Upper lobe of left lung (tissue), 6 donors: ENCODE data around the gene HLA-C. TPM values are rescaled to one million over a fixed set of nuclear protein-coding genes. Genes with fewer than 3 reads are reported as not detected.
"Not testable (repeated sequence)": the region's sequence is repeated elsewhere in the genome, so short reads cannot be mapped to it uniquely, and the experiment has no call there.

Experiments used
- ATAC-seq, 2 donors: fragments of 200-7000 bp; cut with Tn5 transposase; one replicate each; pipeline ENCODE4 v1.9.1; 2022; ENCODE audit warnings: mild to moderate bottlenecking in 2 of 2, moderate library complexity in 2 of 2; ENCODE audit not compliant: low FRiP score in 2 of 2
- DNase-seq, 2 donors: peaks; one replicate each; pipeline ENCODE4 v3.0.0-alpha.2; 2019 to 2020
- H3K27ac ChIP-seq, 4 donors: fragments of 200-600 bp; sonication (generic); one replicate each; pipeline ENCODE4 v1.5.1; 2016 to 2019
- H3K27me3 ChIP-seq, 4 donors: fragments of 200-600 bp; sonication (generic); one replicate each; pipeline ENCODE4 v1.5.1; 2017 to 2019
- H3K36me3 ChIP-seq, 4 donors: fragments of 200-600 bp; sonication (generic); one replicate each; pipeline ENCODE4 v1.5.1; 2016 to 2019
- H3K4me1 ChIP-seq, 4 donors: fragments of 200-600 bp; sonication (generic); one replicate each; pipeline ENCODE4 v1.5.1; 2018 to 2019
- H3K4me3 ChIP-seq, 4 donors: fragments of 200-600 bp; sonication (generic); one replicate each; pipeline ENCODE4 v1.5.1; 2017 to 2019; ENCODE audit warnings: mild to moderate bottlenecking in 2 of 4, moderate library complexity in 1 of 4
- H3K9me3 ChIP-seq, 4 donors: fragments of 200-600 bp; sonication (generic); one replicate each; pipeline ENCODE4 v1.5.1; 2018 to 2019
- EP300 ChIP-seq, 4 donors: sonication (generic); formaldehyde crosslinking; IDR thresholded peaks; one replicate each; pipeline ENCODE4 v1.5.1; 2017; ENCODE audit warnings: antibody characterized with exemption in 4 of 4, control low read depth in 2 of 4
- POLR2A ChIP-seq, 4 donors: fragments of 450-650 bp; IDR thresholded peaks; one replicate each; pipeline ENCODE4 v1.5.1; 2016 to 2017; ENCODE audit warnings: antibody characterized with exemption in 4 of 4, mild to moderate bottlenecking in 2 of 4
- POLR2AphosphoS5 ChIP-seq, 2 donors: sonication (generic); formaldehyde crosslinking; IDR thresholded peaks; one replicate each; pipeline ENCODE4 v1.5.1; 2017; ENCODE audit warnings: antibody characterized with exemption in 2 of 2
- WGBS, 2 donors: methylation state at CpG; one replicate each; pipeline ENCODE4 v1.1.5; 2017 to 2018; 5-methylcytosine and 5-hydroxymethylcytosine counted together
- total RNA-seq, 6 donors: library from RNA; depleted of rRNA in 4 of 6; stranded (reverse); fragments of >200 nt in 4 of 6; gene quantifications; one replicate each; pipeline versions ENCODE4 v1.1.0 to v1.2.1, GENCODE V29; 2016 to 2021
- TF ChIP-seq, protein P1 (sequence below), 6 experiments: fragments of 450-650 bp in 4 of 6; fragments of 200-600 bp in 2 of 6; sonication (generic) in 2 of 6; IDR thresholded peaks; one replicate each; pipeline ENCODE4 v1.5.1; 2016 to 2019; ENCODE audit warnings: antibody characterized with exemption in 6 of 6
- donor health status: DM: no; HTN: no; CAD: no; lungs with moderate emphysema.
- donor health status: DM: no; HTN: yes; CAD: no; lungs with severe emphysema.

The HLA-C gene
- total RNA-seq, 6 donors from 2014 or later: 752 to 1,434 (median 1,132) TPM

DNA sequence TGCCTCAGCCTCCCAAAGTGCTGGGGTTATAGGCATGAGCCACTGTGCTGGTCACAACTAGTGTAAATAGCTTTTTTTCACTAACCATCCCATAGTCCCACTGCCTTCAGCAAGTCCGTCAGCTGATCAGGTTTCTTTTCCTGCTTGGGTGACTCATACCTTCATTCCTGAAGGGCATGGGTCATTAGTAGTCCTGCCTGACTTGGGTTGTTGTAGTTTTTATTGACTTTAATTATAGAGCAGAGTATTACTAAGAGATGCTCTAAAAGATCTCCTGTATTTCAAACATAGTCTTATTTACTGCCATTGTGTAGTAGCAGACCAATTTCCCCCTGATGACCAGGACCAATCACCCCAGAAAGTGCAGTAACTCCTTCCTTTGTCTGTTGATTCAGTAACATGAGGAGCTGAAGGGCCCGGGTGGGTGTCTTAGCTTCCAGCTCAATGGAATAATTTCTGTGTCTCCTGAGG lies 25.8 kb downstream of the HLA-C start:
- H3K4me1 ChIP-seq: no peaks in the 10 kb centered on the region
- H3K27ac ChIP-seq: no peak overlapping the region
- no peaks in the 10 kb centered on the region for H3K9me3 ChIP-seq
- 55 to 56% methylated on average over 2 of the region's 2 CpGs for WGBS, 2 donors
- DNase-seq: no peak
- ATAC-seq: no peak
- TF ChIP-seq, protein P1, sequence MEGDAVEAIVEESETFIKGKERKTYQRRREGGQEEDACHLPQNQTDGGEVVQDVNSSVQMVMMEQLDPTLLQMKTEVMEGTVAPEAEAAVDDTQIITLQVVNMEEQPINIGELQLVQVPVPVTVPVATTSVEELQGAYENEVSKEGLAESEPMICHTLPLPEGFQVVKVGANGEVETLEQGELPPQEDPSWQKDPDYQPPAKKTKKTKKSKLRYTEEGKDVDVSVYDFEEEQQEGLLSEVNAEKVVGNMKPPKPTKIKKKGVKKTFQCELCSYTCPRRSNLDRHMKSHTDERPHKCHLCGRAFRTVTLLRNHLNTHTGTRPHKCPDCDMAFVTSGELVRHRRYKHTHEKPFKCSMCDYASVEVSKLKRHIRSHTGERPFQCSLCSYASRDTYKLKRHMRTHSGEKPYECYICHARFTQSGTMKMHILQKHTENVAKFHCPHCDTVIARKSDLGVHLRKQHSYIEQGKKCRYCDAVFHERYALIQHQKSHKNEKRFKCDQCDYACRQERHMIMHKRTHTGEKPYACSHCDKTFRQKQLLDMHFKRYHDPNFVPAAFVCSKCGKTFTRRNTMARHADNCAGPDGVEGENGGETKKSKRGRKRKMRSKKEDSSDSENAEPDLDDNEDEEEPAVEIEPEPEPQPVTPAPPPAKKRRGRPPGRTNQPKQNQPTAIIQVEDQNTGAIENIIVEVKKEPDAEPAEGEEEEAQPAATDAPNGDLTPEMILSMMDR (IDR thresholded peaks at IDR 0.05): no peak
- TF ChIP-seq POLR2AphosphoS5 (IDR thresholded peaks at IDR 0.05): no peak
- TF ChIP-seq POLR2A (IDR thresholded peaks at IDR 0.05): no peak
- TF ChIP-seq EP300 (IDR thresholded peaks at IDR 0.05): no peak
- H3K4me3 ChIP-seq: no peak overlapping the region
- no peaks in the 10 kb centered on the region for H3K36me3 ChIP-seq
- H3K27me3 ChIP-seq: no peaks in the 10 kb centered on the region

DNA sequence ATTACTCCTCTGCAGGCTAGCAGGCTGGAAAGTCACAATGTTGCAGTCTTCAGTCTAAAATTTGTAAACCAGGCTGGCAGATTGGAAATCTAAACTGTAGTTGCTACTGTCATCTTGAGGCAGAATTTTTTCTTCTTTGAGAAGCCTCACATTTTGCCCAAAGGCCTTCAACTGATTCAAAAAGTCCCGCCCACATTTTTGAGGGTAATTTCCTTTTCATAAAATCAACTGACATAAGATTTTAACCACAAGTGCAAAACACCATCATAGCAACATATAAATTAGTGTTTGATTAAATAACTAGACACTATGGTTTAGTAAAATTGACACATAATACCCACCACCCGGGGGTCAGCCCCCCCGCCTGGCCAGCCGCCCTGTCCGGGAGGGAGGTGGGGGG lies 28.4 kb downstream of the HLA-C start:
- 30 to 72% methylated on average over 1 of the region's 5 CpGs for WGBS, 2 donors
- Histone ChIP-seq H3K36me3 (no peaks in the 10 kb centered on the region), H3K4me3 (no peak overlapping the region), H3K27me3 (no peaks in the 10 kb centered on the region), H3K27ac (no peak overlapping the region), H3K4me1 (no peaks in the 10 kb centered on the region), H3K9me3 (no peaks in the 10 kb centered on the region)
- no peak for DNase-seq
- TF ChIP-seq POLR2AphosphoS5 (IDR thresholded peaks at IDR 0.05) (no peak), POLR2A (IDR thresholded peaks at IDR 0.05) (no peak), EP300 (IDR thresholded peaks at IDR 0.05) (no peak)
- TF ChIP-seq, protein P1 (IDR thresholded peaks at IDR 0.05): no peak
- no peak for ATAC-seq

DNA sequence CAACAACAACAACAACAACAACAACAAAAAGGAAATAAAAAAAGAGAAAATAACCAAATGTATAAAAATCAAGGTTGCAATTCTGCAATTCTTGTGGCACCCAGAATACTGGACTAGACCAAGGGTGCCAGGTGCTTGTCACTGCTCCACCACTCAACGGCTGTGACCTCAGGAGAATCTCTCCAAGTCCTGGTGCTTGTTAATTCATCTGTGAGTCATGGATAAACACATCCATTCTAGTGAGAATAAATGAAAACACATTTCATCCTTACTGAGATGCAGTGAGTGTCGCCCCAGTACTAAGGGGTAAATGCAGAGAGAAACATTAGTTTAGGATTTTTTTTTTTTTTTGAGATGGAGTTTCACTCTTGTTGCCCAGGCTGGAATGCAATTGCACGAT lies 32.0 kb downstream of the HLA-C start:
- 31 to 49% methylated on average over 3 of the region's 3 CpGs for WGBS, 2 donors
- no peak overlapping the region for H3K27ac ChIP-seq
- no peak overlapping the region for H3K4me3 ChIP-seq
- TF ChIP-seq POLR2A (IDR thresholded peaks at IDR 0.05): no peak
- TF ChIP-seq, protein P1 (IDR thresholded peaks at IDR 0.05): no peak
- H3K4me1 ChIP-seq: no peaks in the 10 kb centered on the region
- no peaks in the 10 kb centered on the region for H3K9me3 ChIP-seq
- H3K27me3 ChIP-seq: no peaks in the 10 kb centered on the region
- ATAC-seq (no peak), DNase-seq (no peak)
- H3K36me3 ChIP-seq: no peaks in the 10 kb centered on the region

DNA sequence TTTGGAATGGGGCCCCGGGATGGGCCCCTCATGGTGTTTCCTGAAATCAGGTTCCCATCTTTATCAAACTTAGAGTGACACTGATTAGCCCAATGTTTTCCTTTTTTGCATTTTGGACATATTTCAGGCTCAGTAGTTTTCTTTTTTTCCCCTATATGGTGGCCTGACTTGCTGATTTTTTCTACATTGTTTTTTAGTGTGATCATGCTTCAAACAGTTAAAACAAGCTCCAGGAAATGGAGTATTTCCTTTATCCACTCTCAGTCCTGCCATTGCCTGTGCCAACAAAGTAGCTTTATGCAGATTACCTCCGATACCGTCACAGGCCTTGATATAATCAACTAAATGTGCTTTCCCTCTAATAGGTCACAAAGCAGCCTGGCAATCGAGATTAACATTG lies 37.8 kb downstream of the HLA-C start:
- H3K27ac ChIP-seq, H3K4me3 ChIP-seq, H3K36me3 ChIP-seq, H3K9me3 ChIP-seq, ATAC-seq, H3K27me3 ChIP-seq, DNase-seq, H3K4me1 ChIP-seq: not testable (repeated sequence)
- WGBS, 2 donors: 32 to 43% methylated on average over 4 of the region's 4 CpGs

DNA sequence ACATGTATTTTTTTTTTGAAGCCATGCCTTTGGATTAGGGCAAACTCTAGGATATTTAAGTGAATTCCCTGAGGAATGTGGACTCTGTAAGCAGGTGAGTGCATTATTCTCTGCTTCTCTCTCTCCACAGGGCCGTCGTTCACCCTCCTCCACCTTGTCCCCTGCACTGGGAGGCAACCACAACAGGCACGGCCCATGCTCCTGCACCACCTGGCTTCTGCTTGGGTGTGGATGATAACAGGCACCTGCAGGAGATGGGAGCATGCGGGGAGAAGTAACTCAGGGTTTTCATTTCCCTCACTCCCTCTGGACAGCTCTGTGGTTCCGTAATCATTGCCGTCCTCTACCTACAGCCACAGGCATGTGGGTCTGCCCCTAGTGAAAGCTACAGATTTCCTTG lies 43.4 kb downstream of the HLA-C start:
- 78 to 83% methylated on average over 6 of the region's 6 CpGs for WGBS, 2 donors
- Histone ChIP-seq H3K4me3 (no peak overlapping the region), H3K9me3 (no peaks in the 10 kb centered on the region), H3K4me1 (no peaks in the 10 kb centered on the region), H3K27me3 (no peaks in the 10 kb centered on the region), H3K36me3 (no peaks in the 10 kb centered on the region), H3K27ac (no peak overlapping the region)
- no peak for TF ChIP-seq EP300 (IDR thresholded peaks at IDR 0.05)
- TF ChIP-seq, protein P1 (IDR thresholded peaks at IDR 0.05): no peak
- TF ChIP-seq POLR2A (IDR thresholded peaks at IDR 0.05): no peak
- TF ChIP-seq POLR2AphosphoS5 (IDR thresholded peaks at IDR 0.05): no peak
- ATAC-seq: no peak
- DNase-seq: no peak
